Measurements from ENCODE around the gene TNFRSF4.

TNFRSF4 gene

DNA sequence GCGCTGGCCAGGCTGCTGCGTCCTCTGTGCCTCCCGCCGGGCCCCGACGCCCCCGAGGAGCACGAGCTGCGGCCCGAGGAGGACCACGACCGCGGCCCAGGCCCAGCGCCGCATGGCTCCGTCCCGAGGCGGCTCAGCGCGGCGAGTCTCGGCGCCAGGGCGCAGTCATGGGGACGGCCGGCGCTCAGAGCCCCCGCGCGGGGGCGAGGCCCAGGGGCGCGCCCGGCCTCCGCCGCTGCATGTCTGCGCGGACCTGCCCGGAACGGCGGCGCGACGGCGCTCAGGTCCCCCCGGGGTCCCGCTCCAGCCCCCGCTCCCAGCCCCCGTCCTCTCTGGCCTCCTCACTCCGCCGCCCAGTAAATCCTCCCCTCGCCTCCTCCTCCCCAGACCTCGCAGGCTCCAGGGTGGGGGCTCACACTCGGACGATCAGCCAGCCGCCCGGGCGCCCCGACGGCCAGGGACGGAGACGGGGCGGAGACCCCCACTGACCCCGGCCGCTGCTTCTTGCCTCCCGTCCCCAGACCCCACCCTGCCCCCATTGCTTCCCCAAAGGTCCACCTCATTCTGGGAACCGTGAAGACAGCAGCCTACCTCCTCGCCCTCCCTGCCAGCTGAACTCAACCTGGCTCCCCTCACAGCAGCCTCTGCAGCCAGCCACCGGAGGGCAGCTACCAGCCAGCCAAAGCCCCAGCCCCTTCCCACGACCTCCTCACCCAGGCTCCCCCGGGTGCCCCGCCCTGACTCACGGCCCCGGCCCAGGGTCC lies 32.8 kb upstream of the TNFRSF4 start, which contains the start of gene C1QTNF12:
Gene C1QTNF12, minus strand, starts transcription at position 146 of the 764 bp plus-strand sequence. Its CDS starts 32 bp downstream, at position 114.
- no peaks in the 10 kb centered on the region for H4K20me1 ChIP-seq (ENCODE audit: insufficient read depth)
- no peaks in the 10 kb centered on the region for H3K36me3 ChIP-seq (ENCODE audit: insufficient read depth)
- H3K4me2 ChIP-seq = no peak within 1 kb of the TSS
- peaks cover 36% of the 10 kb centered on the region for H3K27me3 ChIP-seq (ENCODE audit: insufficient read depth, low read depth)
- H3K27ac ChIP-seq = no peak within 1 kb of the TSS
- no peaks in the 10 kb centered on the region for H3K79me2 ChIP-seq (ENCODE audit: insufficient read depth, low read depth)
- H3K9ac ChIP-seq = no peak within 1 kb of the TSS
- H3K4me3 ChIP-seq (IDR thresholded peaks at IDR 0.05; ENCODE audit: insufficient read depth, low read depth, low read length) = no peak within 1 kb of the TSS
- TF ChIP-seq, protein P1, sequence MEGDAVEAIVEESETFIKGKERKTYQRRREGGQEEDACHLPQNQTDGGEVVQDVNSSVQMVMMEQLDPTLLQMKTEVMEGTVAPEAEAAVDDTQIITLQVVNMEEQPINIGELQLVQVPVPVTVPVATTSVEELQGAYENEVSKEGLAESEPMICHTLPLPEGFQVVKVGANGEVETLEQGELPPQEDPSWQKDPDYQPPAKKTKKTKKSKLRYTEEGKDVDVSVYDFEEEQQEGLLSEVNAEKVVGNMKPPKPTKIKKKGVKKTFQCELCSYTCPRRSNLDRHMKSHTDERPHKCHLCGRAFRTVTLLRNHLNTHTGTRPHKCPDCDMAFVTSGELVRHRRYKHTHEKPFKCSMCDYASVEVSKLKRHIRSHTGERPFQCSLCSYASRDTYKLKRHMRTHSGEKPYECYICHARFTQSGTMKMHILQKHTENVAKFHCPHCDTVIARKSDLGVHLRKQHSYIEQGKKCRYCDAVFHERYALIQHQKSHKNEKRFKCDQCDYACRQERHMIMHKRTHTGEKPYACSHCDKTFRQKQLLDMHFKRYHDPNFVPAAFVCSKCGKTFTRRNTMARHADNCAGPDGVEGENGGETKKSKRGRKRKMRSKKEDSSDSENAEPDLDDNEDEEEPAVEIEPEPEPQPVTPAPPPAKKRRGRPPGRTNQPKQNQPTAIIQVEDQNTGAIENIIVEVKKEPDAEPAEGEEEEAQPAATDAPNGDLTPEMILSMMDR (conservative IDR thresholded peaks at IDR 0.05; ENCODE audit: low read depth, low read length) = no peak
- no peaks in the 10 kb centered on the region for H3K4me1 ChIP-seq (ENCODE audit: low read depth, poor library complexity, severe bottlenecking)
- H2AFZ ChIP-seq (ENCODE audit: low read depth) = no peak within 1 kb of the TSS

GRCh38 chr1:1245817-1246576 lies 32.0 kb upstream of the TNFRSF4 start:
- no peak overlapping the region for H3K4me2 ChIP-seq
- TF ChIP-seq, protein P1 (conservative IDR thresholded peaks at IDR 0.05; ENCODE audit: low read depth, low read length) = no peak

DNA sequence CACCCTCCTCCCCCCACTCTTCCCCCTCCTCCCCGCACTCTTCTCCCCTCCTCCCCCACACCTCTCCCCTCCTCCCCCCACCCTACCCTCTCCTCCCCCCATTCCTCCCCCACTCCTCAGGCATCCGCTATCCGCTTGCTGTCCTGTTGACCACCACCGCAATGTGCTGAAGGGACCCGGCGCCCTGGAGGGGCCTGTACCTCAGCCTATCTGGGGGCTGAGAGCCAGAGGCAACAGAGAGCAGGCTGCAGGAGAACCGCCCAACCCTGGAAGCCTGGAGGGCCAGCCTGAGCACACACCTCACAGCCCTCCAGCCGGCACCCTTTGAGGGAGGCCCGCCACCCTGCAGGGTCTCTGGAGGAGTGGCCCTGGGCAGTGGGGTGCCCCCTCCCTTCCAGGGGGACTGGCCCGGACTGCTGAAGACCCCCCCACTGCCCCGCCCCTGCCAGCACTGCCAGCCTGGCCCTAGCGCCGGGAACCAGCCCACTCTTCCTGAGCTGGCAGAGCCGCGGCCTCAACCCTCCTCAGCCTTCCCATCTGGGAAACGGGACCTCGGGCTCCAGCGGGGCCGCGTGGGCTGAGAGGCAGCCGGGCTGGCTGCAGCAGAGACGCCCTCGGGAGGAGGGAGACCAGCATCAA lies 31.3 kb upstream of the TNFRSF4 start:
- TF ChIP-seq, protein P1 (conservative IDR thresholded peaks at IDR 0.05; ENCODE audit: low read depth, low read length) = no peak
- no peaks in the 10 kb centered on the region for H3K79me2 ChIP-seq (ENCODE audit: insufficient read depth, low read depth)
- H3K27ac ChIP-seq = no peak overlapping the region
- H3K9ac ChIP-seq = no peak overlapping the region
- peaks cover 46% of the 10 kb centered on the region for H3K27me3 ChIP-seq (ENCODE audit: insufficient read depth, low read depth)
- no peak overlapping the region for H2AFZ ChIP-seq (ENCODE audit: low read depth)
- H3K4me1 ChIP-seq (ENCODE audit: low read depth, poor library complexity, severe bottlenecking) = no peaks in the 10 kb centered on the region
- no peak overlapping the region for H3K4me3 ChIP-seq (IDR thresholded peaks at IDR 0.05; ENCODE audit: insufficient read depth, low read depth, low read length)
- H3K36me3 ChIP-seq (ENCODE audit: insufficient read depth) = no peaks in the 10 kb centered on the region
- no peak overlapping the region for H3K4me2 ChIP-seq
- H4K20me1 ChIP-seq (ENCODE audit: insufficient read depth) = no peaks in the 10 kb centered on the region

More at GRCh38 chr1:1245817-1246576, 32.0 kb upstream of the TNFRSF4 start:
- Histone ChIP-seq H3K27ac (no peak overlapping the region), H3K9ac (no peak overlapping the region), H3K4me1 (ENCODE audit: low read depth, poor library complexity, severe bottlenecking) (no peaks in the 10 kb centered on the region), H3K36me3 (ENCODE audit: insufficient read depth) (no peaks in the 10 kb centered on the region), H3K4me3 (IDR thresholded peaks at IDR 0.05; ENCODE audit: insufficient read depth, low read depth, low read length) (no peak overlapping the region), H3K27me3 (ENCODE audit: insufficient read depth, low read depth) (peaks cover 42% of the 10 kb centered on the region), H3K79me2 (ENCODE audit: insufficient read depth, low read depth) (no peaks in the 10 kb centered on the region), H4K20me1 (ENCODE audit: insufficient read depth) (no peaks in the 10 kb centered on the region), H2AFZ (ENCODE audit: low read depth) (no peak overlapping the region)

DNA sequence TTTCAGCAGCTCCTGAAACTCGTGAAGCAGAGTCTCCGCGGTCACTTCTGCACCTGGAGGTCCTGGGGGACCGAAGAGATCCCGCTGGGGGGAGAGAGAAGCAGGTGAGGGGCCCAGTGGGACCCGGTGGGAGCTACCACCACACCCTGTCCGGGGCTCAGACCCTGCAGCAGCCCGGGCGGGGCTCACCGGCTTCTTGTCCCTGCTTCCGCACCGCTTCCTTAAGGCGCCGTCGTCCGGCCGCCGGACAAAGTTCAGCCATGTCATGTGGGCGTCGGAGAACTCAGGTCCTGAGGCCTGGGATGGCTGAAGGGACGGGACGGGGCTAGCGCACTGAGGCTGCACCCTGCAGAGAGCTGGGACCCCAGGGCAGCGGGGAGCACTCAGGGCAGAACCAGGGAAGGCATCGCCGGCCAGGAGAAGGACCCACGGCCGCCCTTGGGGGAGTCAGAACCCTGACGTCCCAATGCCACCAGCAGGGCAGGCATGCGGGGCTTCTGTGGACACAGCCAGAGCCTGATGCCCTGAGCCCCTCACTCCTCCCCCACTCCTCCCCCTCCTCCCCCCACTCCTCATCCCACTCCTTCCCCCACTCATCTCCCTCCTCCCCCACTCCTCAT lies 30.3 kb upstream of the TNFRSF4 start:
- Histone ChIP-seq H3K4me3 (IDR thresholded peaks at IDR 0.05; ENCODE audit: insufficient read depth, low read depth, low read length) (no peak overlapping the region), H3K79me2 (ENCODE audit: insufficient read depth, low read depth) (no peaks in the 10 kb centered on the region), H3K4me1 (ENCODE audit: low read depth, poor library complexity, severe bottlenecking) (no peaks in the 10 kb centered on the region), H3K4me2 (no peak overlapping the region), H4K20me1 (ENCODE audit: insufficient read depth) (no peaks in the 10 kb centered on the region), H3K9ac (no peak overlapping the region), H2AFZ (ENCODE audit: low read depth) (no peak overlapping the region), H3K27me3 (ENCODE audit: insufficient read depth, low read depth) (peaks cover 55% of the 10 kb centered on the region), H3K36me3 (ENCODE audit: insufficient read depth) (no peaks in the 10 kb centered on the region), H3K27ac (no peak overlapping the region)
- TF ChIP-seq, protein P1 (conservative IDR thresholded peaks at IDR 0.05; ENCODE audit: low read depth, low read length) = no peak

Measured in KMS-11 (cell line).